Activated CD8-positive, alpha-beta memory T cell treated with anti-CD3 and anti-CD28 coated beads for 48 hours (primary cell): ENCODE results near the gene BCKDK.
"Not testable (repeated sequence)": the region's sequence is repeated elsewhere in the genome, so short reads cannot be mapped to it uniquely, and the experiment has no call there.

ENCODE experiments used
- DNase-seq, 3 experiments: peaks; one replicate each; pipeline ENCODE4 v3.0.0-alpha.2; 2020; ENCODE audit warnings: low read depth in 2 of 3, low spot score in 2 of 3

BCKDK gene

GRCh38 chr16:31120129-31120528, 11.9 kb downstream of the BCKDK start:
- DNase-seq = no peak

GRCh38 chr16:31125844-31126243, 17.7 kb downstream of the BCKDK start:
- DNase-seq = no peak

- no peak for DNase-seq
Measured at GRCh38 chr16:31127182-31127581, 19.0 kb downstream of the BCKDK start.

GRCh38 chr16:31128711-31129567, 20.8 kb downstream of the BCKDK start:
- no peak for DNase-seq

- DNase-seq = no peak
Measured at GRCh38 chr16:31129568-31130335, 21.6 kb downstream of the BCKDK start.

GRCh38 chr16:31130336-31130891, 22.2 kb downstream of the BCKDK start:
- no peak for DNase-seq

GRCh38 chr16:31130899-31131298, 22.7 kb downstream of the BCKDK start:
- DNase-seq = no peak

- no peak for DNase-seq
Measured at GRCh38 chr16:31131416-31131815, 23.2 kb downstream of the BCKDK start.

GRCh38 chr16:31131841-31132271, 23.7 kb downstream of the BCKDK start:
- no peak for DNase-seq

GRCh38 chr16:31132303-31132979, 24.3 kb downstream of the BCKDK start:
- DNase-seq = no peak

GRCh38 chr16:31133046-31133501, 24.9 kb downstream of the BCKDK start:
- DNase-seq = no peak

GRCh38 chr16:31134091-31134571, 25.9 kb downstream of the BCKDK start:
- DNase-seq = no peak

GRCh38 chr16:31134625-31135534, 26.7 kb downstream of the BCKDK start:
- no peak for DNase-seq

GRCh38 chr16:31135535-31136286, 27.5 kb downstream of the BCKDK start, which contains the start of gene PRSS8:
Gene PRSS8, minus strand, starts transcription at chr16:31135727. Its CDS starts 229 bp downstream, at chr16:31135498.
- no peak for DNase-seq

- DNase-seq = no peak
Measured at GRCh38 chr16:31136287-31136662, 28.1 kb downstream of the BCKDK start.

- not testable (repeated sequence) for DNase-seq
Measured at GRCh38 chr16:31136822-31137499, 28.8 kb downstream of the BCKDK start.

- DNase-seq = no peak
Measured at GRCh38 chr16:31138621-31139578, 30.7 kb downstream of the BCKDK start.
